Aorta (tissue), 5 donors: ENCODE data around the gene ASPDH. TPM values are rescaled to one million over a fixed set of nuclear protein-coding genes. Genes with fewer than 3 reads are reported as not detected.

ENCODE experiments used
- ATAC-seq: fragments of 200-7000 bp; cut with Tn5 transposase; one replicate; pipeline ENCODE4 v1.9.1; 2022; ENCODE audit warnings: moderate library complexity; ENCODE audit not compliant: low FRiP score
- DNase-seq, 2 donors: peaks; one replicate each; pipeline ENCODE4 v3.0.0-alpha.2; 2020
- H3K27ac ChIP-seq, 2 donors: one replicate each; pipeline ENCODE4 v1.5.1; 2013; ENCODE audit warnings: low read length in 2 of 2, mild to moderate bottlenecking in 2 of 2, moderate library complexity in 2 of 2, control low read depth in 1 of 2, inconsistent platforms in 1 of 2, low read depth in 1 of 2
- H3K27me3 ChIP-seq, 2 donors: one replicate each; pipeline ENCODE4 v1.6.1; 2013; ENCODE audit warnings: control low read depth in 1 of 2, low read length in 1 of 2, mild to moderate bottlenecking in 1 of 2, moderate library complexity in 1 of 2; ENCODE audit not compliant: insufficient read depth in 2 of 2, control insufficient read depth in 1 of 2
- H3K36me3 ChIP-seq, 2 donors: one replicate each; pipeline ENCODE4 v1.6.1; 2013; ENCODE audit warnings: control low read depth in 1 of 2, low read length in 1 of 2, mild to moderate bottlenecking in 1 of 2; ENCODE audit not compliant: insufficient read depth in 2 of 2, control insufficient read depth in 1 of 2
- H3K4me1 ChIP-seq, 2 donors: one replicate each; pipeline ENCODE4 v1.6.1; 2013; ENCODE audit warnings: low read length in 2 of 2, control low read depth in 1 of 2, mild to moderate bottlenecking in 1 of 2, moderate library complexity in 1 of 2; ENCODE audit not compliant: insufficient read depth in 2 of 2, control insufficient read depth in 1 of 2
- H3K4me3 ChIP-seq, 2 donors: one replicate each; pipeline ENCODE4 v1.5.1; 2013; ENCODE audit warnings: low read length in 2 of 2, control low read depth in 1 of 2, mild to moderate bottlenecking in 1 of 2
- H3K9me3 ChIP-seq: one replicate; pipeline ENCODE4 v1.6.1; 2013; ENCODE audit warnings: mild to moderate bottlenecking, low read length; ENCODE audit not compliant: control insufficient read depth
- WGBS, 2 donors: extraction: QIAGEN DNeasy Blood & Tissue Kit; methylation state at CpG; one replicate each; pipeline ENCODE4 v1.1.7; 2013; 5-methylcytosine and 5-hydroxymethylcytosine counted together
- intact Hi-C, 2 donors: fragments of 100-400 bp; cut with DNase I; formaldehyde crosslinking; loops; one replicate each; pipeline versions ENCODE4 v1.14.2 to v1.15.0; 2022
- polyA plus RNA-seq, 2 donors: library from polyadenylated mRNA; stranded (reverse); fragments of 200-250 nt; gene quantifications; one replicate each; pipeline ENCODE4 v1.2.3, GENCODE V29; 2013
- total RNA-seq, 2 donors: library from RNA; stranded (reverse); fragmentation: NEBNext Ultra II Directional; extraction: Animal tissue kit (Norgen Biotek cat#: 25700); gene quantifications; one replicate each; pipeline ENCODE4 v1.2.1, GENCODE V29; 2021
- donor health status: healthy with polysubstance abuse.
- donor health status: Bipolar disorder and iron deficiency.
- donor health status: DM: no; HTN: no; CAD: no.
- donor health status: DM: no; HTN: no; CAD: no.
- donor health status: DM: yes; HTN: yes; CAD: no.

ASPDH gene
- total and polyA plus RNA-seq, 4 donors, result 1.9 TPM; not detected in 3

GRCh38 chr19:50488389-50489194 is 25.1 kb downstream of the ASPDH start:
- Histone ChIP-seq H3K27ac (no peak overlapping the region), H3K4me3 (no peak overlapping the region), H3K36me3 (peaks cover 0 to under 1% of the 10 kb centered on the region in 2 donors), H3K4me1 (no peaks in the 10 kb centered on the region), H3K27me3 (no peaks in the 10 kb centered on the region), H3K9me3 (no peaks in the 10 kb centered on the region)
- intact Hi-C loops, result no loop called here
- ATAC-seq (no peak), DNase-seq (peak; percentile 36 to 52)
- 30 to 34% methylated on average over 13 of the region's 13 CpGs for WGBS, 2 donors

GRCh38 chr19:50486823-50487515 is 26.7 kb downstream of the ASPDH start:
- no peaks in the 10 kb centered on the region for H3K4me1 ChIP-seq
- no peaks in the 10 kb centered on the region for H3K27me3 ChIP-seq
- ATAC-seq (no peak), DNase-seq (peak in 1 of 2 donors; percentile 74)
- intact Hi-C loops, result no loop called here
- peaks cover 0 to 4% of the 10 kb centered on the region in 2 donors for H3K36me3 ChIP-seq
- no peaks in the 10 kb centered on the region for H3K9me3 ChIP-seq
- no peak overlapping the region for H3K4me3 ChIP-seq
- H3K27ac ChIP-seq, result no peak overlapping the region
- WGBS, 2 donors, result 74 to 77% methylated on average over 18 of the region's 18 CpGs

GRCh38 chr19:50485284-50485955 is 28.3 kb downstream of the ASPDH start:
- H3K4me3 ChIP-seq, result no peak overlapping the region
- H3K4me1 ChIP-seq, result no peaks in the 10 kb centered on the region
- no peaks in the 10 kb centered on the region for H3K9me3 ChIP-seq
- ATAC-seq (no peak), DNase-seq (peak in 1 of 2 donors; percentile 27)
- intact Hi-C loops, result no loop called here
- no peak overlapping the region for H3K27ac ChIP-seq
- peaks cover 2 to 4% of the 10 kb centered on the region in 2 donors for H3K36me3 ChIP-seq
- 83 to 88% methylated on average over 10 of the region's 10 CpGs for WGBS, 2 donors
- no peaks in the 10 kb centered on the region for H3K27me3 ChIP-seq

GRCh38 chr19:50482916-50483315 is 30.8 kb downstream of the ASPDH start:
- 53 to 59% methylated on average over 10 of the region's 10 CpGs for WGBS, 2 donors
- ATAC-seq (no peak), DNase-seq (peak in 1 of 2 donors; percentile 36)
- Histone ChIP-seq H3K9me3 (no peaks in the 10 kb centered on the region), H3K27me3 (no peaks in the 10 kb centered on the region), H3K27ac (no peak overlapping the region), H3K36me3 (peaks cover 4% of the 10 kb centered on the region in 2 donors), H3K4me3 (no peak overlapping the region), H3K4me1 (no peaks in the 10 kb centered on the region)
- intact Hi-C loops, result no loop called here

GRCh38 chr19:50482271-50482855 is 31.4 kb downstream of the ASPDH start:
- no peaks in the 10 kb centered on the region for H3K9me3 ChIP-seq
- no peaks in the 10 kb centered on the region for H3K27me3 ChIP-seq
- whole genome bisulfite sequencing, 2 donors, result 73 to 78% methylated on average over 15 to 16 of the region's 16 CpGs
- no peaks in the 10 kb centered on the region for H3K4me1 ChIP-seq
- DNase-seq, result peak; percentile 27 to 48
- H3K36me3 ChIP-seq, result peaks cover 4% of the 10 kb centered on the region in 2 donors
- intact Hi-C loops, result no loop called here
- no peak overlapping the region for H3K4me3 ChIP-seq
- no peak overlapping the region for H3K27ac ChIP-seq
- ATAC-seq, result no peak

- intact Hi-C loops, result no loop called here
- H3K4me1 ChIP-seq, result no peaks in the 10 kb centered on the region
- H3K4me3 ChIP-seq, result no peak overlapping the region
- 92% methylated on average over 25 to 27 of the region's 27 CpGs for WGBS, 2 donors
- peaks cover 4% of the 10 kb centered on the region in 2 donors for H3K36me3 ChIP-seq
- ATAC-seq (no peak), DNase-seq (peak; percentile 33 to 69)
- H3K27ac ChIP-seq, result no peak overlapping the region
- no peaks in the 10 kb centered on the region for H3K27me3 ChIP-seq
- no peaks in the 10 kb centered on the region for H3K9me3 ChIP-seq
Measured at GRCh38 chr19:50481351-50482149, 32.2 kb downstream of the ASPDH start.

- no peak overlapping the region for H3K27ac ChIP-seq
- peak in 1 of 2 donors; percentile 61 for DNase-seq
- H3K4me3 ChIP-seq, result no peak overlapping the region
- H3K36me3 ChIP-seq, result peaks cover 4% of the 10 kb centered on the region in 2 donors
- ATAC-seq, result no peak
- no peaks in the 10 kb centered on the region for H3K9me3 ChIP-seq
- 87 to 90% methylated on average over 33 to 37 of the region's 37 CpGs for WGBS, 2 donors
- H3K27me3 ChIP-seq, result no peaks in the 10 kb centered on the region
- no peaks in the 10 kb centered on the region for H3K4me1 ChIP-seq
- intact Hi-C loops, result no loop called here
Measured at GRCh38 chr19:50480281-50481111, 33.2 kb downstream of the ASPDH start.
